Fibroblast of lung (primary cell): ENCODE results near the gene SPECC1L.

Source experiments
- CTCF ChIP-seq, 2 donors: IDR thresholded peaks in 1 of 2; conservative IDR thresholded peaks in 1 of 2; 1 replicate in 1 of 2; 2 replicates in 1 of 2; pipeline ENCODE4 v1.5.1; 2011 to 2012; ENCODE audit warnings: low read length in 2 of 2, control low read depth in 1 of 2, inconsistent platforms in 1 of 2, low read depth in 1 of 2, mild to moderate bottlenecking in 1 of 2
- EZH2 ChIP-seq: IDR thresholded peaks from 2 replicates; pipeline ENCODE4 v1.5.1; 2012; ENCODE audit warnings: low read length, control low read depth, mild to moderate bottlenecking; ENCODE audit errors: missing control alignments

- TF ChIP-seq CTCF (conservative IDR thresholded peaks at IDR 0.05 in 1 of 2, IDR thresholded peaks at IDR 0.05 in 1 of 2; ENCODE audit: low read depth in 1 of 2, low read length in 2 of 2) (no peak), EZH2 (no peak)
Measured at GRCh38 chr22:24232124-24232523, 38.5 kb upstream of the SPECC1L start.
